GM23338 (cell line): ENCODE measurements around the gene GMPPA.

Experiments used
- EZH2 ChIP-seq: fragments of 200-600 bp; sonication (generic); IDR thresholded peaks from one replicate; pipeline ENCODE4 v1.8.0; 2017; ENCODE audit warnings: antibody characterized with exemption, mild to moderate bottlenecking, low read depth; ENCODE audit not compliant: unreplicated experiment
- NANOG ChIP-seq: IDR thresholded peaks from 2 replicates; pipeline ENCODE4 v1.6.1; 2016; ENCODE audit warnings: antibody characterized with exemption, borderline replicate concordance
- REST ChIP-seq: IDR thresholded peaks from one replicate; pipeline ENCODE4 v1.6.1; 2018; ENCODE audit warnings: antibody characterized with exemption; ENCODE audit not compliant: unreplicated experiment
- TF ChIP-seq, protein P1 (sequence below), 2 experiments: fragments of 200-600 bp in 1 of 2; sonication (generic) in 1 of 2; conservative IDR thresholded peaks; 2 replicates each; pipeline versions ENCODE4 v1.5.1 to v1.6.1; 2016 to 2017; ENCODE audit warnings: antibody characterized with exemption in 2 of 2, low read depth in 2 of 2, mild to moderate bottlenecking in 2 of 2, moderate library complexity in 1 of 2

GRCh38 chr2:219502618-219503017, 3.9 kb downstream of the GMPPA start:
- TF ChIP-seq EZH2: no peak
- TF ChIP-seq NANOG: no peak
- TF ChIP-seq, protein P1, sequence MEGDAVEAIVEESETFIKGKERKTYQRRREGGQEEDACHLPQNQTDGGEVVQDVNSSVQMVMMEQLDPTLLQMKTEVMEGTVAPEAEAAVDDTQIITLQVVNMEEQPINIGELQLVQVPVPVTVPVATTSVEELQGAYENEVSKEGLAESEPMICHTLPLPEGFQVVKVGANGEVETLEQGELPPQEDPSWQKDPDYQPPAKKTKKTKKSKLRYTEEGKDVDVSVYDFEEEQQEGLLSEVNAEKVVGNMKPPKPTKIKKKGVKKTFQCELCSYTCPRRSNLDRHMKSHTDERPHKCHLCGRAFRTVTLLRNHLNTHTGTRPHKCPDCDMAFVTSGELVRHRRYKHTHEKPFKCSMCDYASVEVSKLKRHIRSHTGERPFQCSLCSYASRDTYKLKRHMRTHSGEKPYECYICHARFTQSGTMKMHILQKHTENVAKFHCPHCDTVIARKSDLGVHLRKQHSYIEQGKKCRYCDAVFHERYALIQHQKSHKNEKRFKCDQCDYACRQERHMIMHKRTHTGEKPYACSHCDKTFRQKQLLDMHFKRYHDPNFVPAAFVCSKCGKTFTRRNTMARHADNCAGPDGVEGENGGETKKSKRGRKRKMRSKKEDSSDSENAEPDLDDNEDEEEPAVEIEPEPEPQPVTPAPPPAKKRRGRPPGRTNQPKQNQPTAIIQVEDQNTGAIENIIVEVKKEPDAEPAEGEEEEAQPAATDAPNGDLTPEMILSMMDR (conservative IDR thresholded peaks at IDR 0.05; ENCODE audit: low read depth in 2 of 2): no peak
- no peak for TF ChIP-seq REST
